Skeletal muscle tissue (tissue), 4 donors: ENCODE results near the gene C11orf98. TPM values are rescaled to one million over a fixed set of nuclear protein-coding genes. Genes with fewer than 3 reads are reported as not detected.
"Not testable (repeated sequence)": the region's sequence is repeated elsewhere in the genome, so short reads cannot be mapped to it uniquely, and the experiment has no call there.

ENCODE experiments used
- H3K27ac ChIP-seq: one replicate; pipeline ENCODE4 v1.7.0; 2013; ENCODE audit warnings: mild to moderate bottlenecking, low read depth, low read length, inconsistent platforms
- H3K27me3 ChIP-seq, 3 donors: one replicate each; pipeline ENCODE4 v1.7.0; 2013; ENCODE audit warnings: low read length in 3 of 3; ENCODE audit not compliant: control insufficient read depth in 3 of 3, insufficient read depth in 3 of 3
- H3K36me3 ChIP-seq, 3 donors: one replicate each; pipeline ENCODE4 v1.7.0; 2013; ENCODE audit warnings: low read length in 3 of 3; ENCODE audit not compliant: control insufficient read depth in 3 of 3, insufficient read depth in 3 of 3
- H3K4me1 ChIP-seq, 3 donors: one replicate each; pipeline ENCODE4 v1.7.0; 2013; ENCODE audit warnings: low read length in 3 of 3, mild to moderate bottlenecking in 3 of 3; ENCODE audit not compliant: control insufficient read depth in 3 of 3, insufficient read depth in 3 of 3
- H3K4me3 ChIP-seq, 3 donors: one replicate each; pipeline ENCODE4 v1.7.0; 2013; ENCODE audit warnings: low read length in 3 of 3
- H3K9ac ChIP-seq, 3 donors: one replicate each; pipeline ENCODE4 v1.7.0; 2013; ENCODE audit warnings: low read length in 3 of 3, mild to moderate bottlenecking in 3 of 3, moderate library complexity in 2 of 3, low read depth in 1 of 3
- H3K9me3 ChIP-seq, 3 donors: one replicate each; pipeline ENCODE4 v1.7.0; 2013; ENCODE audit warnings: low read length in 3 of 3; ENCODE audit not compliant: control insufficient read depth in 3 of 3
- total RNA-seq: library from RNA; depleted of rRNA; stranded (reverse); fragments of >200 nt; gene quantifications from one replicate; pipeline ENCODE4 v1.2.3, GENCODE V29; 2014
- donor health status: Osteomylitis.

C11orf98 gene
- total RNA-seq, 1 donor from 2014 or later = 22.4 TPM

- H3K4me1 ChIP-seq = peaks cover 40 to 48% (median 47%) of the 10 kb centered on the region in 3 donors
- H3K4me3 ChIP-seq = peak overlapping the region; percentile 82 to 90 (median 83)
- H3K9ac ChIP-seq = peak overlapping the region; percentile 35 to 89 (median 82)
- H3K36me3 ChIP-seq = peaks cover 9 to 13% (median 11%) of the 10 kb centered on the region in 3 donors
- no peaks in the 10 kb centered on the region for H3K27me3 ChIP-seq
- peak overlapping the region; percentile 81 for H3K27ac ChIP-seq
- H3K9me3 ChIP-seq = no peaks in the 10 kb centered on the region
Observed at GRCh38 chr11:62706850-62707247, 41.8 kb upstream of the C11orf98 start.

DNA sequence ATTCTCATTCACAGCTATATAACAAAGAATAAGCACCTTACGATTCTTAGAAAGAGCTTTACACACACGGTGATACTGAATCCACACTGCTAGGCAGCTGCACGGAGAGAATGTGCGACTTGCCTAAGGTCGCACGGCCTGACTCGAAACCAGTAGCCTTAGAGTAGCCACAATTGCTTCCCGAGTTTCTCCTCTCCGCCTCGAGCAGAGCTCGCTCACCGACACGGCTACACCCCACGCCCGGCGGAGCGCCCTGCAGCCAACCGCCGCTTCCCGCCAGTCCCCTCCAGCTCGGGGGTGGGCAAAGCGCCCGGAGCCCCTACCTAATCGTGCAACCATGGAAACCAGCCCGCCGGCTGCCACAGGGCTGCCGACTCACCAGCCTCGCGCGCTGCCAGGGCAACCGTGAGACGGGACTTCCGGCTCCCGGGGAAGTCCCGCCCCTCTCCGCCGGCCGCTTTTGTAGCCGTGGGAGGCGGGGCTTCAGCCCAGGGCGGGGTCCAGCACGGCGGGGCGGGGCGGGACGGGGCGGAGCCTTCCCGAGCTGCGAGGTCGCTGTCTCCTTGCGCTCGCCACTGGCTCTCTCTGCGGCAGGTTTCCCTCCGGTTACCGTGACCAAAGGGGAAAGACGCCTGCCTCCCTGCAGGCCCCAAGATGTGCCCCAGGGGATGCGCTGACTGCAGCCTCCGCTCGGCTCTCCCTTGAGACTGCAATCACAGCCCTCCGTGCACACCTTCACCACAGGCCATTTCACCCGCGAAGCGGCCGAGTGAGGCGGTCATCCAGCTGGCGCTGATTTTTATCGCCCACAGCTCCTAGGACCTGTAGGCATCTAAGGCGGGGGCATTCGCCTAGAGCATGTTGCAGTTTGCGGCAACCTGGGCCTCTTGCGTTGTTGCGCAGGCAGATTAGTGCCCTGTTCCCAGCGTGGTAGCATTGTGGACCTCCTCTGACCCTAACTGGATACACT, 41.2 kb upstream of the C11orf98 start:
- peak overlapping the region; percentile 81 for H3K27ac ChIP-seq
- peaks cover 40 to 48% (median 47%) of the 10 kb centered on the region in 3 donors for H3K4me1 ChIP-seq
- H3K9me3 ChIP-seq = no peaks in the 10 kb centered on the region
- no peaks in the 10 kb centered on the region for H3K27me3 ChIP-seq
- peak overlapping the region; percentile 82 to 92 (median 83) for H3K4me3 ChIP-seq
- H3K36me3 ChIP-seq = peaks cover 14 to 18% (median 15%) of the 10 kb centered on the region in 3 donors
- peak overlapping the region; percentile 67 to 89 (median 82) for H3K9ac ChIP-seq

GRCh38 chr11:62705413-62705812, 40.4 kb upstream of the C11orf98 start:
- no peaks in the 10 kb centered on the region for H3K27me3 ChIP-seq
- peaks cover 12 to 18% (median 16%) of the 10 kb centered on the region in 3 donors for H3K36me3 ChIP-seq
- H3K9me3 ChIP-seq = no peaks in the 10 kb centered on the region
- H3K4me3 ChIP-seq = peak overlapping the region; percentile 69 to 92 (median 82)
- H3K9ac ChIP-seq = peak overlapping the region; percentile 63 to 83 (median 67)
- peaks cover 37 to 45% (median 44%) of the 10 kb centered on the region in 3 donors for H3K4me1 ChIP-seq
- H3K27ac ChIP-seq = peak overlapping the region; percentile 81

- Histone ChIP-seq H3K36me3 (peaks cover 8 to 18% (median 16%) of the 10 kb centered on the region in 3 donors), H3K4me1 (peaks cover 28 to 36% (median 35%) of the 10 kb centered on the region in 3 donors)
- H3K27ac ChIP-seq, H3K9me3 ChIP-seq, H3K9ac ChIP-seq, H3K4me3 ChIP-seq, H3K27me3 ChIP-seq: not testable (repeated sequence)
Observed at GRCh38 chr11:62703921-62704320, 38.9 kb upstream of the C11orf98 start.

- no peak overlapping the region for H3K27ac ChIP-seq
Observed at GRCh38 chr11:62702246-62702645, 37.2 kb upstream of the C11orf98 start.

DNA sequence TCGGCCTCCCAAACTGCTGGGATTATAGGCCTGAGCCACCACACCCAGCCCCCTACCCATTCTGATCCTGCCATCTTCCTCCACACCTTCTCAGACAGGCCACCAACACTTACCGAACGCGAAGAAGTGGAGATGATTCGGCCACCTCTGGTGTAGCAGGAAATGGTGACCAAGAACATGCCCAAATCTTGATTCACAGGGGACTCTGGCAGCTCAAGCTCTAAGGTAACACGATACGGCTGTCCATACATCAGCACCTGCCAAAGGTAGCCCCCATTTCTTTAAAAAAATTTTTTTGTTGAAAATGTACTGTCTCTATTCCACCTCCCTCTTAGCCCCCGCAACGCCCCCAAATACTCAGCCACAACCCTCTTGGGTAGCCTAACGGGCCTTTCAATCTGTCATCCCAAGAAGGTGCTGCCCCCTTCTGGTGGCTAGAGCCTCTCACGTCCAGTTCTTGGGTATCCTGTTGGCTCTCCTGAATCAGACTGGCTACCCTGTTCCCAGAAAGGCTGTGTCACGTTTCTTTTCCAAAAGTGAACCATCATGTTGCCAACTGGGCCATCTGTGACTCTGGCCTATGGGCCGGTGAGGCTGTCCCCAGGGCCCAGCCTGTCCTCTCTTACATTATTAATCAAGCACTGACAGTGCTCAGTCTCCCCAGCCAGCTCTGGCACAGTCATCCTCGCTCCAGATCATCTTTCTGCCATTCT, 29.6 kb upstream of the C11orf98 start:
- no peaks in the 10 kb centered on the region for H3K9me3 ChIP-seq
- H3K27me3 ChIP-seq = no peaks in the 10 kb centered on the region
- H3K9ac ChIP-seq = peak overlapping the region in 2 of 3 donors; percentile 10 to 62
- peak overlapping the region; percentile 52 for H3K27ac ChIP-seq
- H3K4me1 ChIP-seq = peaks cover 16 to 24% (median 22%) of the 10 kb centered on the region in 3 donors
- H3K4me3 ChIP-seq = peak overlapping the region in 1 of 3 donors; percentile 27
- peaks cover 24 to 28% (median 26%) of the 10 kb centered on the region in 3 donors for H3K36me3 ChIP-seq

More at GRCh38 chr11:62702246-62702645, 37.2 kb upstream of the C11orf98 start:
- H3K36me3 ChIP-seq = peaks cover 8 to 18% (median 16%) of the 10 kb centered on the region in 3 donors
- no peaks in the 10 kb centered on the region for H3K27me3 ChIP-seq
- H3K9me3 ChIP-seq = no peaks in the 10 kb centered on the region
- no peak overlapping the region for H3K4me3 ChIP-seq
- no peak overlapping the region for H3K9ac ChIP-seq
- H3K4me1 ChIP-seq = peaks cover 19 to 23% (median 19%) of the 10 kb centered on the region in 3 donors

- not testable (repeated sequence) for H3K27ac ChIP-seq, H3K27me3 ChIP-seq, H3K4me3 ChIP-seq, H3K9me3 ChIP-seq, H3K9ac ChIP-seq
- H3K36me3 ChIP-seq = peaks cover 24 to 28% (median 26%) of the 10 kb centered on the region in 3 donors
- H3K4me1 ChIP-seq = peaks cover 21 to 30% (median 29%) of the 10 kb centered on the region in 3 donors
Observed at GRCh38 chr11:62693624-62694023, 28.6 kb upstream of the C11orf98 start.

- H3K9ac ChIP-seq = peak within 1 kb of the TSS; percentile 32 to 73 (median 54)
- peaks cover 17 to 29% (median 24%) of the 10 kb centered on the region in 3 donors for H3K4me1 ChIP-seq
- H3K9me3 ChIP-seq = no peaks in the 10 kb centered on the region
- H3K27me3 ChIP-seq = peaks cover 0 to 13% (median 8%) of the 10 kb centered on the region in 3 donors
- H3K27ac ChIP-seq = peak within 1 kb of the TSS; percentile 54
- peak within 1 kb of the TSS; percentile 50 to 66 (median 64) for H3K4me3 ChIP-seq
- H3K36me3 ChIP-seq = peaks cover 24 to 28% (median 26%) of the 10 kb centered on the region in 3 donors
Observed at GRCh38 chr11:62689421-62690183, 24.6 kb upstream of the C11orf98 start, which contains the start of gene LRRN4CL. Gene LRRN4CL, minus strand, starts transcription at chr11:62689530. Its CDS starts 1,022 bp downstream, at chr11:62688508.

- peaks cover 0 to 13% (median 8%) of the 10 kb centered on the region in 3 donors for H3K27me3 ChIP-seq
- no peak overlapping the region for H3K27ac ChIP-seq
- peak overlapping the region; percentile 11 to 66 (median 35) for H3K4me3 ChIP-seq
- H3K9ac ChIP-seq = peak overlapping the region in 1 of 3 donors; percentile 46
- no peaks in the 10 kb centered on the region for H3K9me3 ChIP-seq
- peaks cover 14 to 24% (median 21%) of the 10 kb centered on the region in 3 donors for H3K4me1 ChIP-seq
- peaks cover 24 to 27% (median 26%) of the 10 kb centered on the region in 3 donors for H3K36me3 ChIP-seq
Observed at GRCh38 chr11:62688491-62688890, 23.5 kb upstream of the C11orf98 start.
